ENCODE measurements around the gene UCHL3.
A peak's percentile ranks its signal among the peaks of the same experiment; 100 is the strongest.

UCHL3 gene

GRCh38 chr13:75635101-75635827, 85.7 kb downstream of the UCHL3 start:
- no peak for DNase-seq

GRCh38 chr13:75635828-75636435, 86.3 kb downstream of the UCHL3 start, which contains the start of gene LMO7:
LMO7 (plus strand) TSS chr13:75636330; CDS start chr13:75636658, 328 bp downstream.
- DNase-seq = peak; percentile 14

GRCh38 chr13:75636436-75637180, 87.0 kb downstream of the UCHL3 start:
- DNase-seq = no peak

DNA sequence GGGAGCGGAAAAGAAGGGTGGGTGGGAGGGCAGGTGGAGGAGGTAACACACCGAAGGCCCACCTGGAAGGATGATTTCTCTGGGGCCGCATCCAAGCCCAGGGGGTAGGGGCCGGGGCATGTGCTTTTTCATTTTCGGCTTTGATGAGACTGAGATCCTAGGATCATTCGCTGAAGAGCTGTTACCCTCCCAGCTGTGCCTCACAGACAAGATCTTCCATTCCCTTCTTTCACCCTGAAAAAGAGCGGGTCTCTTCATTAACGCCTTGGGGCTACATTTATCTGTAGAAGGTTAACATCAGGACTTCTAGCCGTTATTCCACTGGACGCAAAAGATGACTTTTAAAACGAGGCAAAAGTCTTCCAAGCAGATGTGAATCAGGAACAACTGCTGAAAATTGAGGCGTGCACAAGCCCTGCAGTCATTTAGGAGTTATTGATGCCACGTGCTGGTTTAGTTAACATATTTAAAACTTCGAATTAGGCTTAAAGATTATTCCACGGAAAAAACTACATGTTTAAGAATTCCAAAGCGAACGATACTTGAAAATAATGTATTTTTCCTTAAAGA, 87.7 kb downstream of the UCHL3 start:
- no peak for DNase-seq

GRCh38 chr13:75639454-75639853, 89.9 kb downstream of the UCHL3 start:
- DNase-seq = no peak

DNA sequence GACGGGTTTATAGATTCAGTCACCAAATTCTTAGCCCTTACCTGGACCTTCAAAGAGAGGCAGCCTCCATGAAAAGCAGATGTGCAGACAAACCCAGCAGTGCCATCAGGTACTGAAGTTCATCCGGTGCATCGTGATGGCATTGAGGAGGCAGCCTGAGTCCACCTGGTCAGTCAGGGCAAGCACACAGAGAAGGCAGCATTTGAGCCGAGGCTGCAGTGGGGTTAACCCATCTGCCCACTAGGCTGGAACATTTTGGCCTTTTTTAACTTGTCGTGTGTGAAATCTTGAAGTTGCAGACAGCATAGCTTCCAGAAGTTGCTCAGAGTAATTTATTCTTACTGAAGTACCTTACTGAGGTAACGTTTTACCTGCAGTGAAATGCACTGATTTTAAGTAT, 91.4 kb downstream of the UCHL3 start:
- DNase-seq = no peak

- DNase-seq = no peak
Measured at GRCh38 chr13:75643182-75643581, 93.6 kb downstream of the UCHL3 start.

DNA sequence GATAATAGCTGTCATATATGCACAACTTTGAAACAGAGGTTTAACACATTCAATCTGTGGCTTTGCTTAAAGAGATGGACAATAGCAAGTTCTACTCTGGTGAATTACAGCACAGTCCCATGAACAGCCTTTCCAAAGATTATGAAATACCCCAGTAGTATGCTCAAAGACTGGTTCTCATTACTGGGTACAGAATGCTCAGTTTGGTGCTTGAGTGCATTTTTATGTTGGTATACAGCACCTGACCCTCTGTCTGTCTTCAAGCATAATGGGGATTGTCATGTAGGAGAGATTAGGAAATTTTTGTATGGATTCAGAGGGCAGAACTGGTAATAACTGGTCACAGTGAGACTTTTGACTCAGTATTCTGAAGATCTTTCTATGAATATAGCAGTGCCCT, 94.1 kb downstream of the UCHL3 start:
- no peak for DNase-seq

DNA sequence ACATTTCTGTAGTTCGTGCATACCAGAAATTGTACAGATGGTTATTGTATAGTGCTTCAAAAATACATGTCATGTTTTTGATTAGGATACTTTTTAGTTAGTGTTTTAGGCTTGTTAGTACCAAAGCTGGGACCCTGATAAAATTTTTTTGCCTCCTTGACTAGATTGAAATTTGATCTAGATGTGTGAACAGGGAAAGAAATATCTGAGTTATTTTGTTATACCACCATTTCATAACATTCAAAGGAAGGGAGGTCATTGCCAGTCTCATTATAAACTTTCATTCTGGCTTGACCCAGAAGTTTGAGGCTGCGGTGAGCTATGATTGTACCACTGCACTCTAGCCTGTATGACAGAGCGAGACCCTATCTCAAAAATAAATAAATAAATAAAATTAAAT, 95.5 kb downstream of the UCHL3 start:
- no peak for DNase-seq

- DNase-seq = no peak
Measured at GRCh38 chr13:75647126-75647784, 97.7 kb downstream of the UCHL3 start.

GRCh38 chr13:75648446-75648845, 98.9 kb downstream of the UCHL3 start:
- DNase-seq = no peak

DNA sequence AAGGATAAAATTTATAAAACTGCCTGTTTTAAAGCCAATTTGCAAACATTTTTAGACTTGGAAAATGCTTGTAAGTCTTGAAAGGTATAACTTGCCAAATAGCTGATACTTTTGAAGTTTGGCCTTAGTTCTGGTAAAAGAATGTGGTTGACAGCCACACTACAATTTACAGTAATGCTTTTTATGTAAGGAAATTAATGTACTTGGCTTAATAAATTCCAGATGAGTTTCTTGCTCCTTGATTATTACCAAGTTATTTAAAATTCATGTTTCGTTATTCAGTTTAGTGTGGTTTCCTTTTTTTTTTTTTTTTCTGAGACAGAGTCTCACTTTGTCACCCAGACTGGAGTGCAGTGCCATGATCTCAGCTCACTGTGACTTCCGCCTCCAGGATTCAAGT, 101.4 kb downstream of the UCHL3 start:
- no peak for DNase-seq

DNA sequence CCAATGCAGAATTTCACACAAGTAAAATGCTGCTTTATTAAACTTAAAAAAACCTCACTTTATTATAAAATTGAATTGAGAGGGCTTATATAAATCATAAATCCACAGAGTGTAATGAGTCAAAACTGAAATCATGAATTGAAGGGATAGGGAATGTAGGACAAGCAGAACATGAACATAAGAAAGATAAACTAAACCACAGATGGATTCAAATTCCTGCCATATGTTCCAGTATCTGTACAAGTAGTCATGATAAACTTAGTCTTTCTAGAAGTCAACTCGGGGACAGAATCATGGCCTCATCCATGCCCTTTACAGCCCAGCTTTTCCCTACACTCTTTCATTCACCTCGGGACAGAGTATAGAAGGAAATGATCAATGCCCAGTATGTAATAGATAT, 103.1 kb downstream of the UCHL3 start:
- no peak for DNase-seq

All from midbrain (tissue), 1 donor.